H7 (cell line): ENCODE measurements around the gene POLR3GL. TPM values are rescaled to one million over a fixed set of nuclear protein-coding genes. Genes with fewer than 3 reads are reported as not detected.

ENCODE experiments used
- DNase-seq: peaks from one replicate; pipeline ENCODE4 v3.0.0; 2012
- H3K27me3 ChIP-seq: 2 replicates; pipeline ENCODE4 v1.6.0; 2011; ENCODE audit warnings: mild to moderate bottlenecking, low read length; ENCODE audit not compliant: control insufficient read depth, insufficient read depth
- H3K36me3 ChIP-seq: replicated peaks from 2 replicates; pipeline ENCODE4 v1.5.1; 2011; ENCODE audit warnings: low read length; ENCODE audit not compliant: control insufficient read depth, insufficient read depth
- H3K4me3 ChIP-seq: 2 replicates; pipeline ENCODE4 v1.5.1; 2011; ENCODE audit warnings: low read depth, mild to moderate bottlenecking, control low read depth, low read length, moderate library complexity; ENCODE audit not compliant: insufficient read depth
- total RNA-seq: library from RNA; depleted of rRNA; stranded (reverse); fragments of >200 nt; shearing (Covaris generic); gene quantifications from 2 replicates; pipeline ENCODE4 v1.2.3, GENCODE V29; 2014

POLR3GL gene
- total RNA-seq, 1 experiment from 2014 or later = 6.3 TPM

DNA sequence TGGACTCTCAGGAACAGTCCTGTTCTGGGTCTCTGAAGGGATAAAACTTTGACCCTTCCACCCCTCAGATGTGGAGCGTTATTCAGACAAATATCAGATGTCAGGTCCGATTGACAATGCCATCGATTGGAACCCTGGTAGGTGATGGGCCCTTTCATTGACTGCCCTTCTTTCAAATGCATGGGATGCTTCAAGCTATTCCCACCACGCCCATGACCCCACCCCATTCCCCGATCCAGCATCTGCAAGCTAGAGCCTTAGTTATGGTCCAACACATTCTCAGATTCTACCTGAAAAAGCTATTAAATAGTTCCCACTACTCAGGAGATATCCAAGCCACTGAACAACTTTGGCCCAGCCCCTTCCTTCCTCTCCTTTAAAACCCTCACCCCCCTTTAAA, 12.5 kb downstream of the POLR3GL start:
- Histone ChIP-seq H3K4me3 (no peak overlapping the region), H3K27me3 (no peaks in the 10 kb centered on the region; the same call in 1 of the 2 replicates), H3K36me3 (no peaks in the 10 kb centered on the region)
- DNase-seq = no peak

GRCh38 chr1:145977486-145978470, 13.3 kb downstream of the POLR3GL start:
- H3K36me3 ChIP-seq = no peaks in the 10 kb centered on the region
- H3K4me3 ChIP-seq = no peak overlapping the region
- peaks cover 2% of the 10 kb centered on the region; the same call in 1 of the 2 replicates for H3K27me3 ChIP-seq
- peak; percentile 80 for DNase-seq

GRCh38 chr1:145978471-145978853, 14.0 kb downstream of the POLR3GL start:
- Histone ChIP-seq H3K4me3 (no peak overlapping the region), H3K27me3 (peaks cover 2% of the 10 kb centered on the region; the same call in 1 of the 2 replicates), H3K36me3 (no peaks in the 10 kb centered on the region)
- DNase-seq = no peak

GRCh38 chr1:145978854-145979745, 14.6 kb downstream of the POLR3GL start:
- H3K4me3 ChIP-seq = peak overlapping the region; percentile 15

GRCh38 chr1:145979746-145980456, 15.4 kb downstream of the POLR3GL start:
- no peaks in the 10 kb centered on the region for H3K36me3 ChIP-seq
- no peak for DNase-seq
- peaks cover 2% of the 10 kb centered on the region; the same call in 1 of the 2 replicates for H3K27me3 ChIP-seq
- H3K4me3 ChIP-seq = no peak overlapping the region

More at GRCh38 chr1:145978854-145979745, 14.6 kb downstream of the POLR3GL start:
- Histone ChIP-seq H3K36me3 (no peaks in the 10 kb centered on the region), H3K27me3 (peaks cover 2% of the 10 kb centered on the region; the same call in 1 of the 2 replicates)
- peak; percentile 79 for DNase-seq

DNA sequence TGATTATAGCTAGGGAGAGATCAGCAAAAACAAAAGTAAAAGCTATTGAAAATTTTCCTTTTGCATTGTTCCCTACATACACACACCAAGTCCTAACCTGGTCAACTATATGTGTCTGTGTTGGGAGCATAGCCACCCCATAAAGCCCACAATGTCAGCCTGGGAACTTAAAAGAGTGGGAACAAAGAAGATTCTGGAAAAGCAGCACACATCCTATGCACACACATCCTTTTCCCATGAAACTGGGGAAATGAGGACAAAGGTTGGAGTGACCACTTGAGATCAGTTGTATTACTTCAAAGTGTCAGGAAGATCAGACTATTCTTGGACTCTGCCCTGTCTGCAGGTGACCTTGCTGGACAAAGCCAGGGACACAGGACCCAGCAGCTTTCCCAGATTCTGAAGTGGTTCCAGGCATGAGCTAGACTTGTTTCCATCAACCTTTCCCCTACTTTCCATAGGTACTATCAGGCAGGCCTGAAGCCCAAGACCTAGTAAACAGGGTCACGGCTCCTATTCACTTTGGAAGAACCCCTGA, 16.0 kb downstream of the POLR3GL start:
- Histone ChIP-seq H3K4me3 (no peak overlapping the region), H3K27me3 (peaks cover 2% of the 10 kb centered on the region; the same call in 1 of the 2 replicates), H3K36me3 (no peaks in the 10 kb centered on the region)
- DNase-seq = no peak

DNA sequence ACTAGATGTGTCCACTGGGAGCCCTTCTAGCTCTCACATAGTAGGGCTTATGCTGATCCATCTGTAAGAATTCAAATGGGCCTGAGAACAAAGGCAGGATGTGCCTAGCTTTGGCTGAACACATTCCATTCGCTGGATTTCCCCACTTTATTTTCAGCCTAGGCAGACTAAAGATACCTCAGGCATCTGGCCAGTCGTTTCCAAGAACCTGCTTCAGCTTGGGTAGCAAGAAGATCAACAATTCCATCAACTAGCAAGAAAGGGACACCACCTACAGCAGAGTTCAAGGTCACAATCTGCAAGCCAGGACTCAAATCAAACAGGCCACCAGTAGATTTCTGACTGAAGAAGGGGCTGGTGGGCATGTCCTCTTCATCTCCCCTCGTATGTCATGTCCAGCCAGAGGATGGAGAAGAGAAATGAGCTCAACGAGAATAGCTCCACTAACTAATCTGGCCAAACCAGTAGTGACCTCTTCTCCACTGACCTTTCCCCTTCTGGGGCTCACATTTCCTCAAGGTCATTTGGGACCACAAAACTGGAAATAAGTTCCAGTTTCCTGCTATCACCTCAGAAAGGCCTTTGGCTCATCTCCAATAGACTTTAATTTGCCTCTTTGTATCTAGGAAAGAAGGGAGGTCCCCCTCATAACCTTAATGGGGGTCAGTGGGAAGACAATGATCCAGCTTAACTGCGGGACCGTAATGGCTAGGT, 17.7 kb downstream of the POLR3GL start:
- DNase-seq = no peak
- Histone ChIP-seq H3K36me3 (no peaks in the 10 kb centered on the region), H3K4me3 (no peak overlapping the region), H3K27me3 (peaks cover 2% of the 10 kb centered on the region; the same call in 1 of the 2 replicates)

DNA sequence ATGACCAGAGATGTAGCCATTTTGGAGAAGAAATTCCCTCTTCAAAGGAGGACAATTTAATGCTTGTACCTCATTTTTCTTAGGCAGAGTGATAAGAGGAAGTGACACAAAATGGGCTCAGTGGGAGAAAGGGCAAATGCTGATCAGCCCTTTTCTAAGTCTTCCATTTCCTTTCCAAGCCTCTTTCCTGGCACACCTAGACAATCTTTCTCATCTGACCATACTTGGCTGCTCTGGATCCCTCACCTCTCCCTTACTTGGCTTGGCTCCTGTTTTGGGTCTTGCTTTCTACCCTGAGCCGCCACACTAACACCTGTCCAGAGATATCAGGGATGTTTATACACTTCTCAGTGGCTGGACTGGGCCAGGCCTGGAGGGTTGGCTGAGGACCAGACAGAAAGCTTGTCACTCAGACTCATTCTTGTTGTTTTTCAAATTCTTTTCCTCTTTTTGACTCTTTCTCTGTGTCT, 18.8 kb downstream of the POLR3GL start:
- Histone ChIP-seq H3K4me3 (no peak overlapping the region), H3K36me3 (no peaks in the 10 kb centered on the region), H3K27me3 (peaks cover 2% of the 10 kb centered on the region; the same call in 1 of the 2 replicates)
- DNase-seq = no peak

- DNase-seq = no peak
- no peaks in the 10 kb centered on the region for H3K36me3 ChIP-seq
- no peak overlapping the region for H3K4me3 ChIP-seq
- peaks cover 2% of the 10 kb centered on the region; the same call in 1 of the 2 replicates for H3K27me3 ChIP-seq
These were observed 19.7 kb downstream of the POLR3GL start for GRCh38 chr1:145983960-145984830.

- Histone ChIP-seq H3K27me3 (peaks cover 2% of the 10 kb centered on the region; the same call in 1 of the 2 replicates), H3K4me3 (no peak overlapping the region), H3K36me3 (no peaks in the 10 kb centered on the region)
- DNase-seq = no peak
These were observed 20.6 kb downstream of the POLR3GL start for GRCh38 chr1:145985129-145985501.

- no peaks in the 10 kb centered on the region for H3K36me3 ChIP-seq
- H3K27me3 ChIP-seq = peaks cover 2% of the 10 kb centered on the region; the same call in 1 of the 2 replicates
- H3K4me3 ChIP-seq = no peak overlapping the region
- DNase-seq = no peak
These were observed 21.3 kb downstream of the POLR3GL start for GRCh38 chr1:145985502-145986439.

- DNase-seq = no peak
- peaks cover 2% of the 10 kb centered on the region; the same call in 1 of the 2 replicates for H3K27me3 ChIP-seq
- no peaks in the 10 kb centered on the region for H3K36me3 ChIP-seq
- H3K4me3 ChIP-seq = no peak overlapping the region
These were observed 22.1 kb downstream of the POLR3GL start for GRCh38 chr1:145986551-145986950.
